Left lobe of liver (tissue), 2 donors: ENCODE results near the gene TNNC2. TPM values are rescaled to one million over a fixed set of nuclear protein-coding genes. Genes with fewer than 3 reads are reported as not detected.
A peak's percentile ranks its signal among the peaks of the same experiment; 100 is the strongest.
"Not testable (repeated sequence)": the region's sequence is repeated elsewhere in the genome, so short reads cannot be mapped to it uniquely, and the experiment has no call there.

Source experiments
- ATAC-seq: fragments of 200-7000 bp; cut with Tn5 transposase; one replicate; pipeline ENCODE4 v1.9.1; 2020; ENCODE audit warnings: mild to moderate bottlenecking, moderate library complexity
- DNase-seq: peaks from one replicate; pipeline ENCODE4 v3.0.0-alpha.2; 2020; ENCODE audit warnings: low spot score
- total RNA-seq: library from RNA; stranded (reverse); gene quantifications from one replicate; pipeline ENCODE4 v1.2.1, GENCODE V29; 2021
- donor health status: DM: no; HTN: no; CAD: no; lungs with moderate emphysema.
- donor health status: DM: no; HTN: yes; CAD: no.

The TNNC2 gene
- total RNA-seq: not detected

GRCh38 chr20:45827030-45827652 is at the start of gene TNNC2:
TNNC2 (minus strand) TSS chr20:45827312; CDS start chr20:45827248, 64 bp downstream.
- ATAC-seq (no peak), DNase-seq (no peak)

DNA sequence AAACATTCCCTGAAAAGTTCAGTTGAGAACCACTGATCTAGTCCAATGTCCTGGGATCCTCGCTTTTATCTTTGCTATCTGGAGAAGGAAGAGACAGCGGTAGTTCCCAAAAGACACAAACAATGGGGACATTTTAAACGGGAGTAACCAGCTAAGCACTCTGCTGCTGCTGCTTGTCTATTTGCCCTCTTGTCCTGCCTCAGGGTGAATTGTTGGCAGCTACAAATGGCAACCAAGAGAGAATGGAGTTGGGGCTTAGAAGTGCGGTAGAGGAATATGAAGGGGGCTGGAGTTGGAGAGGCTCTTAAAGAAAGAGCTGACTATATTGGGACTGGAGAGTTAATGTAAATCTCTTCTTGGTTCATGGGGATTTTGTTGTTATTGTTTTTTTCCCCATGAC is 47.5 kb upstream of the TNNC2 start:
- DNase-seq: no peak
- no peak for ATAC-seq

- ATAC-seq, DNase-seq: not testable (repeated sequence)
Measured at GRCh38 chr20:45874104-45874481, 47.0 kb upstream of the TNNC2 start.

- no peak for DNase-seq
- ATAC-seq: no peak
Measured at GRCh38 chr20:45873409-45874103, 46.4 kb upstream of the TNNC2 start.

DNA sequence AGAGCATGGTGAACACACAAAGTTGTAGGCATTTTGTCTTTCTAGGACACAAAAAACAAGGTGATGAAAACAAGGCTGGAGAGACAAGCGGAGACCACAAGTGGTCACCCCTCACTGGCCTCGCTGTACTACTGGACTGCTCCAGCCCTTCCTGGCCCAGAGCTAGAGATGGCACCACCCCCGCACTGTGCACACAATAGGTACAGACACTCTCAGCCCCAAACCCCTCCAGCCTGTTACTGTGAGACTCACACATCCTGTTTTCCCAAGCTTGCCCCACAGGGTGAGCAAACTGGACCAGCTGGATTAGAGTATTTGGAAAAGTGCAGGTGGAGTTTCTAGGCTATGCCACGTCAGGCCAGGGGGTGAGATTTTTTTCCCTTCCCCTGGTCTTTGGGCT is 45.5 kb upstream of the TNNC2 start:
- no peak for DNase-seq
- ATAC-seq: no peak

DNA sequence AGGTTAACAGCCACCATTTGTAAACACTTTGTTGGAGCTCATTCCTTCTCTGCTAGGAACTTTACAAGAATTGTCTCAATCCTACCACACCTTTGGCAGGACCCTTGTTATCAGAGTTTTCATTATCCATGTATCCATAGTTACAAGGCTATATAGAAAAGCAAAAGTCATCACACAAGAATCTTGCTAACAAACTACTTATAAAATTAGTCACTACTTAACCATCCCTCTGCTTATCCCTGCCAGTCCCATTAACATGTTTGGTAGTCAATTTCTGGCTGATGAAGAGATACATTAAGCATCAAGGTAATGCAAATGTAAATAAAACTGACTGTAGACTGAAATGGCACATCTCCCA is 40.7 kb upstream of the TNNC2 start:
- no peak for DNase-seq
- no peak for ATAC-seq

- DNase-seq (no peak), ATAC-seq (no peak)
Measured at GRCh38 chr20:45867136-45867818, 40.2 kb upstream of the TNNC2 start.

DNA sequence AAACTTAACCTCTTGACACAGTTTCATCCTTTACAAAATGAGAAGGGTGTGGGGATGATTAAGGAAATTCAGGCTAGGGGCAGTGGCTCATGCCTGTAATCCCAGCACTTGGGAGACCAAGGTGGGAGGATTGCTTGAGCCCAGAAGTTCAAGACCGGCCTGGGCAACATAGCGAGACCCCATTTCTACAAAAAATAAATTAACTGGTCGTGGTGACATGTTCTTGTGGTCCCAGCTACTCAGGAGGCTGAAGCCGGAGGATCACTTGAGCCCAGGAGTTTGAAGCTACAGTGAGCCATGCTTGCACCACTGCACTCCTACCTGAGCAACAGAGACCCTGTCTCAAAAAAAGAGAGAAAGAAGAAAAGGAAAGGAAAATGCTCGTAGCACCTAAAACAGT is 39.3 kb upstream of the TNNC2 start:
- DNase-seq (no peak), ATAC-seq (no peak)

GRCh38 chr20:45863543-45864470 is 36.7 kb upstream of the TNNC2 start:
- DNase-seq: no peak
- peak; percentile 32 for ATAC-seq

GRCh38 chr20:45861221-45862075 is 34.3 kb upstream of the TNNC2 start:
- DNase-seq (no peak), ATAC-seq (no peak)

DNA sequence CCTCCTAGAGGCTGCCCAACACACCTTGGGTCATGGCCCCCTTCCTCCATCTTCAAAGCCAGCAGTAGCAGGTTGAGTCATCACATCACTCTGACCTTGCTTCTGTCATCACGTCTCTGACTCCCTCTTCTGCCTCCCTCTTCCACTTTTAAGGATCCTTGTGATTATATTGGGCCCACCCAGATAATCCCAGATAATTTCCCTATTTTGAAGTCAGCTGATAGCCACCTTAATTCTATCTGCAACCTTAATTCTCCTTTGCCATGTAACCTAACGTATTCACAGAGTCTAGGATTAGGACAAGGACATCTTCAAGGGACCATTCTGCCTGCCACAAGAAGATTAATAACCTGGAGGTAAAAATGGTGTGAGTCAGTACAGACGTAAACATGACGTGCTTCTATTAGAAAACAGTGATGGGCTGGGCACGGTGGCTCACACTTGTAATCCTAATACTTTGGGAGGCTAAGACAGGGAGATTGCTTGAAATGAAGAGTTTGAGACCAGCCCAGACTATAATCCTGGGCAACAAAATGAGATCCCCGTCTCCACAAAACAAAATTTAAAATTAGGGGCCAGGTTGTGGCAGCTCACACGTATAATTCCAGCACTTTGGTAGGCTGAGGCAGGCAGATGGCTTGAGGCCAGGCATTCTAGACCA is 33.6 kb upstream of the TNNC2 start:
- ATAC-seq: no peak
- no peak for DNase-seq

- DNase-seq: no peak
- ATAC-seq: no peak
Measured at GRCh38 chr20:45859916-45860315, 32.8 kb upstream of the TNNC2 start.

GRCh38 chr20:45857882-45858216 is 30.7 kb upstream of the TNNC2 start:
- ATAC-seq (peak; percentile 17), DNase-seq (no peak)

DNA sequence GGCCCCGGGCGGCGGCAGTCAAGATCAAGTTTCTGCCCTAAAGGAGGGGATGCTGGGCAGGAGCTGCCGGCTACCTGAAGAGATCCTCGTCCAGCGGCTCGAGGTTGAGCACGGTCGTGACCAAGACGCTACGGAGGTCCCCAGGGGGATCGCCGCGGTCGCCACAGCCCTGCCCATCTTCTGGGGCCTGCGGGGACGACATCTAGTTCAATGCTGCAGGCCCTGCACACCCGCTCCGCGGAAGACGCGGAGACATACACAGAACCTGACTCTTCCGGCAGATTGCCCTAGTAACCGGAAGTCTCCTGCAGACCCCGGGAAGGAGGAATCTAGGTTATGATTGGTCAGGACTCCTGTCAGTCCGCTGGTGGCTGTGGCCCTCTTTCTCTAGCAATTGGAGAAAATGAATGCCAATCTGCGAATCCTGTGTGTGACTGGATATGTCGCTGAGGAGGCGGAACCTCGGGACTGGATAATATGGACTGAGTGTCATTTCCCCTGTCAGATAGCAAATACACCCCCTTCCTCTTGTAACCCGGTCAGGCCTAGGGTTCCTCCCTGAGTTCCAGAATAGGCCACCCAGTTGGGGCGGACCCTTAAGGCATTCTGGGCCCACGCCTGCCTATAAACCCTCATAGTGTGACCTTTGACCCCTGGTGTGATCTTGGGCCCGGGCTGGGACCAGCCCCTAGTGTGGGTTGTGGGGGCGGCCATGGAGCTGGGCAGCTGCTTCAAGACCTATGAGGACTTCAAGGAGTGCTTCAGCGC is 30.2 kb upstream of the TNNC2 start, which contains the start of the genes ACOT8 and ZSWIM3:
TSS of gene ACOT8 (minus strand) at position 279 of the 768 bp plus-strand sequence. CDS start at position 202, 77 bp downstream.
TSS of gene ZSWIM3 (plus strand) at position 501 of the 768 bp plus-strand sequence. CDS start at position 713, 212 bp downstream.
- DNase-seq (peak; percentile 96), ATAC-seq (peak; percentile 99)

GRCh38 chr20:45853484-45853883 is 26.4 kb upstream of the TNNC2 start:
- no peak for DNase-seq

DNA sequence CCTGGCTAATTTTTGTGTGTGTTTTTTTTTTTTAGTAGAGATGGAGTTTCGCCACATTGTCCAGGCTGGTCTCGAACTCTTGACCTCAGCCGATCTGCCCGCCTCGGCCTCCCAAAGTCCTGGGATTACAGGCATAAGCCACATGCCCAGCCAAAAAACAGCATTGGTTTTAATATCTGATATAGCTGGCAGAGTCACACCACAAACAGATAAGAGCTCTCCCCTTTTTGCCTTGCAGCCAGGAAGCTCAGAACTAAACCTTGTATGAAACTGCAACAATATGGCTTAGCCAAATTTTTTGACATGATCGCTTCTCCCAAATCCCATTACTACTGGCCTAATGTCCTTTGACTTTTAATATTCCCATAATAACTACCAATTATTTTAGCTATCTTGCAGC is 25.2 kb upstream of the TNNC2 start:
- ATAC-seq (no peak), DNase-seq (no peak)

More at GRCh38 chr20:45853484-45853883, 26.4 kb upstream of the TNNC2 start:
- ATAC-seq: no peak

DNA sequence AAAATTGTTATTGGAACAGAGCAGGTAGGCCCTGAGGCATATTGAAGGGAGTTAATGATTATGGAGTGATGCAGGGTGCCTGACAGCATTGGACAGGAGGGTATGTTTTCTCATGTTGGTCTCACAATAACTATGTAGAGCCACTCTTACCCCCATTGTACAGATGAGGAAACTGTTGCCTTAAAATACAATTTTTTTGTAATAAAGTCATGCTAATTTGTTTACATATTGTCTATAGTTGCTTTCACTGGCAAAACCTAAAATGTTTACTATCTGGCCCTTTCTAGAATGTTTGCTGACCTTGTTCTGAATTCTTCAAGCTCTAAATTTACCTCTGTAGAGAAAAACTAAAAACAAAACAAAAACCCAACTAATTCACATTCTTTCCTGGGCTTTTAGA is 24.4 kb upstream of the TNNC2 start:
- no peak for DNase-seq
- ATAC-seq: no peak

DNA sequence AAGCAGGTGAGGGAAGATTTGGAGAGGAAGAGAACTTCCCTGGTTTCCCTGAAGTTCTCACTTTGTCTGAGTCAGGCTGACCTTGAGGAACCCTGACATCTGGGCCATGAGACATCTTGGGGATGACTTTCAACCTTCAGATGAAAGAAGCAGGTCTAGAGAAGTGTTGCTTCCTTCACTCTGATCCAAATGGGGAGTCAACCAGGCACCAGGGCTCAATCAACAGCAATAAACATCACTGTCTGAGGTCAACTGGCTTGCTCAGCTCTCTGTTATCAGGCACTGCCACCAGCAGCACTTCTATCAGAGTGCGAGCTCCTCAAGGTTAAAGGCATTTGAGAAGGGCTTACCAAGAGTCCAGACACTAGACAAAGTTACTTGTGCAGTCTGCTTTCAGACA is 23.8 kb upstream of the TNNC2 start:
- ATAC-seq (no peak), DNase-seq (no peak)

GRCh38 chr20:45850238-45850637 is 23.1 kb upstream of the TNNC2 start:
- ATAC-seq: no peak

More at GRCh38 chr20:45850238-45850637, 23.1 kb upstream of the TNNC2 start:
- DNase-seq: no peak
